Mucosa of gallbladder (tissue), 1 donor: ENCODE data around the gene TXN2. TPM values are rescaled to one million over a fixed set of nuclear protein-coding genes. Genes with fewer than 3 reads are reported as not detected.

Source experiments
- DNase-seq: peaks from one replicate; pipeline ENCODE4 v3.0.0-alpha.2; 2020; ENCODE audit warnings: low spot score
- total RNA-seq: library from RNA; stranded (reverse); gene quantifications from one replicate; pipeline ENCODE4 v1.2.1, GENCODE V29; 2021
- donor health status: DM: no; HTN: no; CAD: no.

TXN2 gene
- total RNA-seq, 1 donor from 2014 or later, result 81.6 TPM

DNA sequence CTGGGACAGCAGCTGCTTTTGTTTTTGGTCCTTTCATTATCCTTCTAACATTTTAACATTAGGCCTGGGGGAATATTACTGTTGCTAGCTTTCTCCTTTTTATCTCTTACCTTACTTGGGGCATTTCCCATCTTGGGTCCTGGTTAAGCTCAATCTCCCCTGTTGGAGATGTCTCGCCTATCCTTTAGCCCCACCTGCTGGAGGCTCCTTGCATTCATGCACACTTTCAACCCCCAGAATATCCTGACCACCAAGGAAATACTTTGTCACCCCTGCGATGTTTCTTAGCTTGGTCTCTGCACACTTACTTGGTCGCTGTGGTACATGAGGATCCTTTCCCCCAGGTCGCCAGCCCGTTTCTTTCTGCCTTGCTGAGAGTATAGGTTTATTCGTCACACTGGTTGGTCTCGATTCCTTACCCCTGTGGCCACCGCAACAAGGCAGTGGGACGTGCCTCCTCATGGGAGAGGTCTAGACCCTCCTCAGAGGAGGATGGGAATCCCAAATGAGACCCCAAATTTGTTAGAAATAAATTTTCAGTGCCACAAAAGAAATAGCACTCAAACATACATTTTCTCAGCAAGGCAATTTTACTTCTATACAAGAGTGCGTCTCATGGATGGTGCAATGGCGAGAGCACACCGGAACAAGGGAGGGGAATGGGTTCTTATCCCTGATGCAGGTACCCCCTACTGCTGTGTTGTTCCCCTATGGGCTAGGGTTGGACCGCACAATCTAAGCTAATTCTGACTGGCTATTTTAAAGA lies 5.4 kb upstream of the TXN2 start:
- peak; percentile 44 for DNase-seq

GRCh38 chr22:36480941-36481392 lies 473 bp downstream of the TXN2 start:
- no peak for DNase-seq

GRCh38 chr22:36478966-36479365 lies 2.5 kb downstream of the TXN2 start:
- no peak for DNase-seq

GRCh38 chr22:36475341-36475740 lies 6.1 kb downstream of the TXN2 start:
- no peak for DNase-seq

GRCh38 chr22:36472689-36473088 lies 8.8 kb downstream of the TXN2 start:
- no peak for DNase-seq

DNA sequence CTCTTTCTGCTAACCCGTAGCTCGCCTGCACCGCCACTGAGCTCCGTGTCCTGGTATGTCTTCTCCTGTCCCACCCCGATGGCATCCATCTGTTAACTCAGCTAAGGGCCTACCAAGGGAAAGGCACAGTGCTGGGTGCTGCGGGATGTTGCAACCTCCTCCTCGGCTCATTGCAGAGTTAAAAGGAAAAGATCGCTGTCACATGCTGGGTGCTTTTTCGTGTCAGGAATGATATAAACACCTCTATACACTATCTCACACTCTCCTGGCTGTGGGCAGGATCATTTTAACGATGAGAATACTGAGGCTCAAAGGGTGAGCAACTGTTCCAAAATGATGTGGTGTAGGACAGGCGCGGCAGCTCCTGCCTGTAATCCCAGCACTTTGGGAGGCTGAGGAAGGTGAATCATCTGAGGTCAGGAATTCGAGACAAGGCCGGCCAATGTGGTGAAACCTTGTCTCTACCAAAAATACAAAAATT lies 10.1 kb downstream of the TXN2 start:
- no peak for DNase-seq

- peak; percentile 45 for DNase-seq
Observed at GRCh38 chr22:36470994-36471331, 10.5 kb downstream of the TXN2 start.

- peak; percentile 89 for DNase-seq
Observed at GRCh38 chr22:36470162-36470993, 11.1 kb downstream of the TXN2 start.

DNA sequence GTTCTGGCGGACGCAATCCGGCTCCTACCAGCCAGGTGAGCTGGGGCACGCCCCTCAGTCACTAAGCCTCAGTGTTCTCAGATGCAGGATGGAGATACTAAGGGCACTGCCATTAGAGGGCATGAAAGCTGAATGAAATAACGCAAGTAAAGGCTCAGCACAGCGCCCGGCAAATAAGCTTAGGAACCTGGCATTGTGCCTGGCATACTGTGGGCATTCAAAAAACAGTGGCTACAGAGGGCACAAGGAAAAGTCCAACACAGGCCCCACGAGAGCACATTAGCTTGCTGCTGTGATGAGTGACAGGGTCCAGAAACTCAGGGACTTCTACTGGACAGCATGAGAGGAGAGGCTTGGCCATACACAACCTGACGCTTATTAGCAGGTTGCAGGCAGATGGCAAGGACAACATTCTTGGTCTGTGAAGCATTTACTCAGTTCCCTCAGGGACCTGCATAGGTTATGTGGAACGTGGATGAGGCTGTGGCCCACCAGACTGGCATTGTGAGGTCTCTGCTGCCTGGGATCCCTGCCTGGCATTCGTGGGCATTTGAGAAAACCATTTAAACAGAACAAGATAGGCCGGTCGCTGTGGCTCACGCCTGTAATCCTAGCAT lies 12.2 kb downstream of the TXN2 start:
- peak; percentile 41 for DNase-seq

GRCh38 chr22:36467946-36468345 lies 13.5 kb downstream of the TXN2 start:
- no peak for DNase-seq

GRCh38 chr22:36467042-36467810 lies 14.2 kb downstream of the TXN2 start:
- DNase-seq, result peak; percentile 35

GRCh38 chr22:36466258-36466657 lies 15.2 kb downstream of the TXN2 start:
- no peak for DNase-seq

GRCh38 chr22:36465232-36466021 lies 16.0 kb downstream of the TXN2 start:
- DNase-seq, result peak; percentile 89

- no peak for DNase-seq
Observed at GRCh38 chr22:36464715-36465231, 16.7 kb downstream of the TXN2 start.

DNA sequence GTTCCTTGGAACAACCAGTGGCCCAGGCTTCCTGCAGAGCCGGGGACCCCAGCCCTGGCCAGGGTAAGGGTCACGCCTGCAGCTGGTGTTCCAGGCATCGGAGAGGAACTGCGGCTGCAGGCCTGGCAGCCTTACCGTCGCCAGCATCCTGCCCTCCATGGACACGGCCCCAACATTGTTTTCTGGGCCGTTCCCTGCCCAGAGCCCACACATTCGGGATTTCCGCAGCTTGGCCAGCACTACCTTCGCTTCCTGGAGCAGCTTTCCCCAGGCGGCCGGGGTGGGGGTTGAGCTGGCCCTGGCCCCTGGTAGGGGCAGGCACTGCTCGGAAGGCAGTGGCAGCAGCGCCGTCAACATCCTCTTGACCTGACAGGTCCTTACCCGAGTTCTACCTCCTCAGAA lies 17.7 kb downstream of the TXN2 start:
- no peak for DNase-seq

DNA sequence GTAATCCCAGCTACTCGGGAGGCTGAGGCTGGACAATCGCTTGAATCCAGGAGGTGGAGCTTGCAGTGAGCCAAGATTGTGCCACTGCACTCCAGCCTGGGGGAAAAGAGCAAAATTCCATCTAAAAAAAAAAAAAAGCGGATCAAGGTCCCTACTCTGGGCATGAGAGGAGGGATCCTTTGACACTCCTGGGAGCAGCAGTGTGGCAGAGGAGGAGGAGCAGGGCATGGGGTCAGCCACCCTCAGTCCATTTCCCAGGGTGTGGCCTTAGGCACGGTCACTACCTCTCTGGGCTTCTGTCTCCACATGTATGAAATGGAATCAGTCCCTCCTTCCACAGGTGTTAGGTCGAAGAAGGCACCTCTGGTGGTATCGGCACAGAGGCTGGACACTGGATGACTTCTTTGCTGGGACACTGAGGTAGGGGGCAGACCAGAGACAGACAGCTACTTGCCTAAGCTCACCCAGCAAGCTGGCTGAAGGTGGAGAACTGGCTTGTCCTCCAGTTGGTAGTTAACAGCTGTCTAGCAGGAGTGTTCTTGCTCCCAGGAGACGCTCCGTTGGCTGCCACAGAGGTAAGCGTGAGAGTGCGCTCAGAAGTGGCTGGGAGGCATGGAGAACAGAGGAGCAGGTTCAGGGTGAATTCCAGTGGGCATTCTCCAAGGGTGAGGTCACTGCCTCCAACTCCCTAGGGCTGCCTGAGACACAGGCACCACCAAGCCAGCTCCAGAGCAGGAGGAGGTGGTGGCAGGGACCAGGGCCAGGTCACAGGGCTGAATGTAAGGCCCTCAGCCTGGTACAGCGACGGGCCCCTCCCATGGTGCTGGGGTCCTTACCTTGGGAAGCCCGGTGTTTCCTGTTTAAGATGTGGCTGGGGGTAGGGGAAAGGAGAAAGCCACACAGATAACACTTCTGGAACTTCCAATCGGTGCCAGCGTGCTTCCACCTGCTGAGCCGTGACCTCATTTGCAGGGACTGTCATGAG lies 19.5 kb downstream of the TXN2 start:
- DNase-seq, result peak; percentile 44

DNA sequence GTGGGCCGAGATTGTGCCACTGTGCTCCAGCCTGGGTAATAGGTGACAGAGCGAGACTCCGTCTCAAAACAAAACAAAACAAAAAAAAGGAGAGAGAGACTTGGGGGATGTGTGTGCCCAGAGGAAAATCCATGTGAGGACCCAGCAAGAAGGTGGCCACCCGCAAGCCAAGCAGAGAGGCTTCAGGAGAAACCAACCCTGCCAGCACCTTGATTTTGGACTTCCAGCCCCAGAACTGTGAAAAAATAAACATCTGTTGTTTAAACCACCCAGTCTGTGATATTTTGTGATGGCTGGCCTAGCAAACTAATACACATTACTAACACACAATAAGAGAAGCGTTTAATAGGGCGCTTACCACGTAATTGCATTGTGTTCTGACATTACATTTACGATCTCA lies 21.2 kb downstream of the TXN2 start:
- DNase-seq, result no peak

- DNase-seq, result peak; percentile 36
Observed at GRCh38 chr22:36457688-36458450, 23.6 kb downstream of the TXN2 start.

DNA sequence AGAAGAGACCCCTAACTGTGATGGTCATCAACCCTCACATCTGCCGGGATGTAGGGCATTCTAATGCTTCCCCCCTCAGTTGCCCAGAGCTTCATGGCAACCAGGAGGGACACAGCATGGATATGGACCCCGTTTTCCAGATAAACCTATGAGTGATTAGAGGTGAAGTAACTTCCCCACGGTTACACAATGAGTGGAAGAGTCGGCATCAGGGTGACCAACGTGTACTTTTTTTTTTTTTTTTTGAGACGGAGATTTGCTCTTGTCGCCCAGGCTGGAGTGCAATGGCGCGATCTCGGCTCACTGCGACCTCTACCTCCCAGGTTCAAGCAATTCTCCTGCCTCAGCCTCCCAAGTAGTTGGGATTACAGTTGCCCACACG lies 25.0 kb downstream of the TXN2 start:
- no peak for DNase-seq
